Spleen (tissue), 11 donors: ENCODE results near the gene ABHD17C. TPM values are rescaled to one million over a fixed set of nuclear protein-coding genes. Genes with fewer than 3 reads are reported as not detected.

Source experiments
- DNase-seq: peaks from one replicate; pipeline ENCODE4 v3.0.0-alpha.2; 2020
- H3K27ac ChIP-seq, 8 donors: fragments of 200-600 bp; sonication (generic) in 7 of 8; 1 replicate in 4 of 8; 2 replicates in 4 of 8; pipeline versions ENCODE4 v1.5.0 to v1.8.0; 2016 to 2021; ENCODE audit warnings: inconsistent platforms in 4 of 8, mild to moderate bottlenecking in 4 of 8, moderate library complexity in 1 of 8
- H3K27me3 ChIP-seq, 7 donors: fragments of 200-600 bp; sonication (generic) in 6 of 7; replicated peaks in 1 of 7; 1 replicate in 4 of 7; 2 replicates in 3 of 7; pipeline versions ENCODE4 v1.5.0 to v1.8.0; 2016 to 2021; ENCODE audit warnings: inconsistent platforms in 3 of 7, mild to moderate bottlenecking in 1 of 7
- H3K36me3 ChIP-seq, 6 donors: fragments of 200-600 bp; sonication (generic) in 5 of 6; 1 replicate in 4 of 6; 2 replicates in 2 of 6; pipeline versions ENCODE4 v1.5.0 to v1.8.0; 2016 to 2021; ENCODE audit warnings: inconsistent platforms in 2 of 6
- H3K4me1 ChIP-seq, 6 donors: fragments of 200-600 bp; sonication (generic) in 5 of 6; 1 replicate in 3 of 6; 2 replicates in 3 of 6; pipeline versions ENCODE4 v1.5.0 to v1.8.0; 2016 to 2021; ENCODE audit warnings: inconsistent platforms in 3 of 6
- H3K4me3 ChIP-seq, 8 donors: fragments of 200-600 bp; sonication (generic) in 7 of 8; 1 replicate in 4 of 8; 2 replicates in 4 of 8; pipeline versions ENCODE4 v1.5.0 to v1.8.0; 2016 to 2021; ENCODE audit warnings: inconsistent platforms in 4 of 8, mild to moderate bottlenecking in 4 of 8, moderate library complexity in 2 of 8
- H3K9me3 ChIP-seq, 8 donors: fragments of 200-600 bp; sonication (generic) in 7 of 8; 1 replicate in 4 of 8; 2 replicates in 4 of 8; pipeline versions ENCODE4 v1.5.0 to v1.8.0; 2016 to 2021; ENCODE audit warnings: inconsistent platforms in 4 of 8
- POLR2A ChIP-seq, 3 donors: fragments of 450-650 bp; IDR thresholded peaks; one replicate each; pipeline ENCODE4 v1.5.1; 2017; ENCODE audit warnings: antibody characterized with exemption in 3 of 3, mild to moderate bottlenecking in 1 of 3
- POLR2AphosphoS5 ChIP-seq, 3 donors: sonication (generic); formaldehyde crosslinking; IDR thresholded peaks; one replicate each; pipeline ENCODE4 v1.5.1; 2017; ENCODE audit warnings: antibody characterized with exemption in 3 of 3
- WGBS, 5 donors: extraction: QIAGEN DNeasy Blood & Tissue Kit in 3 of 5; methylation state at CpG; one replicate each; pipeline versions ENCODE4 v1.1.5 to v1.1.7; 2013 to 2018; 5-methylcytosine and 5-hydroxymethylcytosine counted together
- intact Hi-C: fragments of 100-400 bp; cut with DNase I; formaldehyde crosslinking; loops from one replicate; pipeline ENCODE4 v1.15.0; 2023; ENCODE audit warnings: low total_unique reads
- polyA plus RNA-seq, 3 donors: library from polyadenylated mRNA; stranded (reverse); fragments of 200-250 nt; gene quantifications; one replicate each; pipeline ENCODE4 v1.2.1, GENCODE V29; 2013
- total RNA-seq, 7 donors: library from RNA; depleted of rRNA in 3 of 7; stranded (reverse); fragments of >200 nt in 3 of 7; fragmentation: NEBNext Ultra II Directional in 4 of 7; extraction: Animal tissue kit (Norgen Biotek cat#: 25700) in 4 of 7; gene quantifications; one replicate each; pipeline versions ENCODE4 v1.1.0 to v1.2.1, GENCODE V29; 2016 to 2021
- TF ChIP-seq, protein P1 (sequence below), 11 experiments: fragments of 200-600 bp in 7 of 11; fragments of 450-650 bp in 4 of 11; sonication (generic) in 4 of 11; IDR thresholded peaks in 8 of 11; conservative IDR thresholded peaks in 3 of 11; 1 replicate in 7 of 11; 2 replicates in 4 of 11; pipeline versions ENCODE4 v1.4.0 to v1.8.0; 2016 to 2021; ENCODE audit warnings: antibody characterized with exemption in 11 of 11, inconsistent platforms in 4 of 11, mild to moderate bottlenecking in 1 of 11
- donor health status: healthy with polysubstance abuse.
- donor health status: DM: no; HTN: no; CAD: no; lungs with moderate emphysema.
- donor health status: DM: no; HTN: no; CAD: no.
- donor health status: Bipolar disorder and iron deficiency.
- donor health status: healthy.
- donor health status: DM: no; HTN: no; CAD: no.
- donor health status: DM: yes; HTN: yes; CAD: no.

ABHD17C gene
- total and polyA plus RNA-seq, 10 donors: 4.2 to 17.0 (median 10.9) TPM

DNA sequence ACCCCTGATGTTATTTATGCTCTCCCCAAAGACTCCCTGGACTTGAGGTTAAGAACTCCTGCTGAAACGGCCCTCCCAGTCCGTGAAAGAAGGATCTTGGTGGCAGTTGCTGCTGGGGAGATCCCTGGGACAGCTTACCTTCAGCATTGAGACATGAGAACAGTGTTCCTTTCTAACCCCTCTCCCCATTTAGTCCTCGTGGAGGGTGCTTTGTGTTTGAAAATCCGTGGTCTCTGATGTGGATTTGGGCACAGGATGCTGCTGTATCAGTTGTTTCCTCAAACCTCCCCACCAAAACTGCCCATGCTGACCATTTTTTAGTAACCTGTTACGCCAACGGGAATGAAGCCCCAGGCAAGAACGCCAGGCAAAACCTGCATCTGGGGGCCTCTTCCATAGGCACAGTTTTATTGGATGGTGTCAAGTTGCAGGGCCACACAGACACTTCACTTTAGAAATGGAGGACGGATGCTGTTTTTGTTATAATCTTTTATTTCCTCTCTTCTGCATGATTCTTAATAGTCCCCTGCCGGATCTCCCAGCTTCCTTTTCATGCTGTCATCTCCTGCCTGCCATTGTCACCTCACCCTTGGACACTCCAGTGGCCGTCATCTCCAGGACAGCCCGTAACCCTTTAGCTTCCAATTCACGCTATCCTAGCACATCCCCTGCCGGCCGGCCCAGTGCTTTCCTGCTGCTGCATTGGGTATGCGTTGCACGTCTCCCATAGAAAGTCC lies 52.4 kb downstream of the ABHD17C start:
- 57 to 76% (median 73%) methylated on average over 16 of the region's 16 CpGs for WGBS, 5 donors
- DNase-seq: no peak
- peaks cover 0 to 57% (median 20%) of the 10 kb centered on the region in 6 donors for H3K4me1 ChIP-seq
- intact Hi-C loops: no loop called here
- TF ChIP-seq POLR2A (IDR thresholded peaks at IDR 0.05) (no peak), POLR2AphosphoS5 (IDR thresholded peaks at IDR 0.05) (peak in 2 of 3 donors; percentile 48 to 58)
- TF ChIP-seq, protein P1, sequence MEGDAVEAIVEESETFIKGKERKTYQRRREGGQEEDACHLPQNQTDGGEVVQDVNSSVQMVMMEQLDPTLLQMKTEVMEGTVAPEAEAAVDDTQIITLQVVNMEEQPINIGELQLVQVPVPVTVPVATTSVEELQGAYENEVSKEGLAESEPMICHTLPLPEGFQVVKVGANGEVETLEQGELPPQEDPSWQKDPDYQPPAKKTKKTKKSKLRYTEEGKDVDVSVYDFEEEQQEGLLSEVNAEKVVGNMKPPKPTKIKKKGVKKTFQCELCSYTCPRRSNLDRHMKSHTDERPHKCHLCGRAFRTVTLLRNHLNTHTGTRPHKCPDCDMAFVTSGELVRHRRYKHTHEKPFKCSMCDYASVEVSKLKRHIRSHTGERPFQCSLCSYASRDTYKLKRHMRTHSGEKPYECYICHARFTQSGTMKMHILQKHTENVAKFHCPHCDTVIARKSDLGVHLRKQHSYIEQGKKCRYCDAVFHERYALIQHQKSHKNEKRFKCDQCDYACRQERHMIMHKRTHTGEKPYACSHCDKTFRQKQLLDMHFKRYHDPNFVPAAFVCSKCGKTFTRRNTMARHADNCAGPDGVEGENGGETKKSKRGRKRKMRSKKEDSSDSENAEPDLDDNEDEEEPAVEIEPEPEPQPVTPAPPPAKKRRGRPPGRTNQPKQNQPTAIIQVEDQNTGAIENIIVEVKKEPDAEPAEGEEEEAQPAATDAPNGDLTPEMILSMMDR (IDR thresholded peaks at IDR 0.05 in 8 of 11, conservative IDR thresholded peaks at IDR 0.05 in 3 of 11): peak in 4 of 11 experiments; percentile 24 to 42 (median 33)
- H3K9me3 ChIP-seq: peaks cover 0 to 4% (median 0%) of the 10 kb centered on the region in 8 donors
- H3K27ac ChIP-seq: peak overlapping the region; percentile 19 to 73 (median 52)
- no peak overlapping the region for H3K4me3 ChIP-seq
- H3K27me3 ChIP-seq: no peaks in the 10 kb centered on the region
- peaks cover 0 to 13% (median 3%) of the 10 kb centered on the region in 6 donors for H3K36me3 ChIP-seq

DNA sequence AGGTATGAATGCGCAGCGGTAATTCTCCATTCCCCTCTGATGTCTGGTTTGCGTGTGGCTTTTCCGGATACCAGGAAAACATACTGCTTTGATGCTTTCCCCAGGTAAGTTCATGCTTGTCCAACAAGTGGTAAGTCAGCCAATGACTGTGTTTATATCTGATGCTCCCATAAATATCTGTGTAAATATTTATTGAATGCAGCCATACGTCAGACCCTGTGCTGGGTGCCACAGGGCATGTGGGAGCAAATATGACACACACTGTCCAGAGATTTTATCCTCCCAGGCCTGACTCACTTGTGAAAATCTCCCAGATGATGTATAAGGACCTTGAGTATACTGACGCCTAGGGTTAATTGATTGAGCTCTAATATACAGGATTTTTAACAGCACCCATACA lies 54.5 kb downstream of the ABHD17C start:
- TF ChIP-seq POLR2A (IDR thresholded peaks at IDR 0.05) (no peak), POLR2AphosphoS5 (IDR thresholded peaks at IDR 0.05) (no peak)
- TF ChIP-seq, protein P1 (IDR thresholded peaks at IDR 0.05 in 8 of 11, conservative IDR thresholded peaks at IDR 0.05 in 3 of 11): no peak
- Histone ChIP-seq H3K9me3 (peaks cover 0 to 4% (median 0%) of the 10 kb centered on the region in 8 donors), H3K4me3 (no peak overlapping the region), H3K27me3 (no peaks in the 10 kb centered on the region), H3K36me3 (peaks cover 0 to 19% (median 3%) of the 10 kb centered on the region in 6 donors), H3K4me1 (peaks cover 0 to 51% (median 22%) of the 10 kb centered on the region in 6 donors), H3K27ac (no peak overlapping the region)
- intact Hi-C loops: no loop called here
- 92 to 95% (median 93%) methylated on average over 6 of the region's 6 CpGs for WGBS, 5 donors
- no peak for DNase-seq

DNA sequence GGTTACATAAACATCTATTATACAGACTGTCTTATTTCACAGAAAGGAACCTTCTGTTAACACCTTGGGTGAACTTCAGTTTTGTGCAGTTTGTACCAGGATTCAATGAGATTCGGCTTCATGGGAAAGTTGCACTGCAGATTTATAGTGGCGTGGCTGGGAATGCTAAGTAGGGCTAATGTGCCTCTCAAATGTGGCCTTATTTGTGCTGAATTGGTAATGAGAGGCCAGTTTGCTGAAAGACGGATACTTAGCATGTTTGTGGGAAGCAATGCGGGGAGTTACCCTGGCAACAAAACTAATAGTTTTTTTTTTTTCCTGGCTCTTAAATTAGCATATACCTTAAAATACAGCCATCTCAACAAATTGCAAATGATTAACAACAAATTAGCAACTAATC lies 55.5 kb downstream of the ABHD17C start:
- Histone ChIP-seq H3K4me1 (peaks cover 0 to 44% (median 22%) of the 10 kb centered on the region in 6 donors), H3K9me3 (peaks cover 0 to 4% (median 0%) of the 10 kb centered on the region in 8 donors), H3K27ac (peak overlapping the region in 3 of 8 donors; percentile 6 to 12 (median 10)), H3K4me3 (no peak overlapping the region), H3K27me3 (no peaks in the 10 kb centered on the region), H3K36me3 (peaks cover 0 to 23% (median 3%) of the 10 kb centered on the region in 6 donors)
- DNase-seq: no peak
- WGBS, 5 donors: 82 to 95% (median 87%) methylated on average over 4 of the region's 4 CpGs
- no peak for TF ChIP-seq POLR2AphosphoS5 (IDR thresholded peaks at IDR 0.05)
- no peak for TF ChIP-seq POLR2A (IDR thresholded peaks at IDR 0.05)
- TF ChIP-seq, protein P1 (IDR thresholded peaks at IDR 0.05 in 8 of 11, conservative IDR thresholded peaks at IDR 0.05 in 3 of 11): no peak
- intact Hi-C loops: no loop called here

- TF ChIP-seq, protein P1 (IDR thresholded peaks at IDR 0.05 in 8 of 11, conservative IDR thresholded peaks at IDR 0.05 in 3 of 11): no peak
- TF ChIP-seq POLR2AphosphoS5 (IDR thresholded peaks at IDR 0.05) (no peak), POLR2A (IDR thresholded peaks at IDR 0.05) (no peak)
- DNase-seq: no peak
- 50 to 72% (median 57%) methylated on average over 4 of the region's 4 CpGs for WGBS, 5 donors
- no peaks in the 10 kb centered on the region for H3K27me3 ChIP-seq
- peaks cover 0 to 48% (median 19%) of the 10 kb centered on the region in 6 donors for H3K4me1 ChIP-seq
- no peaks in the 10 kb centered on the region for H3K9me3 ChIP-seq
- no peak overlapping the region for H3K4me3 ChIP-seq
- peak overlapping the region in 2 of 8 donors; percentile 7 to 8 for H3K27ac ChIP-seq
- H3K36me3 ChIP-seq: peaks cover 0 to 23% (median 3%) of the 10 kb centered on the region in 6 donors
- intact Hi-C loops: no loop called here
Measured at GRCh38 chr15:80752204-80752603, 57.1 kb downstream of the ABHD17C start.
